GM12892 (cell line): ENCODE results near the gene FRRS1L.

Experiments used
- POLR2A ChIP-seq: IDR thresholded peaks from 2 replicates; pipeline ENCODE4 v1.6.1; 2011; ENCODE audit warnings: low read depth, low read length, control low read depth
- POLR2AphosphoS5 ChIP-seq: IDR thresholded peaks from 2 replicates; pipeline ENCODE4 v1.6.1; 2011; ENCODE audit warnings: low read depth, low read length, control low read depth
- TAF1 ChIP-seq: IDR thresholded peaks from 2 replicates; pipeline ENCODE4 v1.6.1; 2011; ENCODE audit warnings: low read depth, mild to moderate bottlenecking, control low read depth, low read length, borderline replicate concordance

DNA sequence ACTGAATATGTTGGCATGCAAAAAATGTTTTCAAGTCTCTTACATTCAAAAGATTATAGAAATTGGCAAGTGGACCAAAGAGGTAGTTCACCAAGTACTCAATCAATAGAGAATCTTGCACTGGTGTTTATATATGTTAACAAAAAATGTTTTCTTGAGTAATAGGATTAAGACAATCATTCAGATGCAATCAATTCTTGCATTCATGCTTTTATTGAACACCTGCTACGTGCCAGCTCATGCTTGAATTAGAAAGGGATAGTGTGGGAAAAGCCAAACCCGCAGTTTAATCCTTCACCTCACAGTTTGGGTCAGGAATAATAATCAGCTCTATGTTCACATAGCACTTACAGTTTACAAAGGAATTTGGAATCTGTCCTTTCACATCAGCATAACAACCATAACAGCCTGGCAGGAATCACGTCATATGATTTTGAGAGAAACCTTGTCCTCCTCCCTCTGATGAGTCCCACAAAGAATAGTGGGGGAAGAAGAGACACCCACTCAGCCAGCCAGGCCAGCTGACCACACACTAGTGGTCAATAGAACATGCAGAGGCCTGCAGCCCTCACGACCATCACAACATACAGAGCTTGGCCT is 36.8 kb upstream of the FRRS1L start:
- TF ChIP-seq POLR2A (no peak), POLR2AphosphoS5 (no peak), TAF1 (no peak)
